Measurements from ENCODE around the gene ANKRD31. TPM values are rescaled to one million over a fixed set of nuclear protein-coding genes. Genes with fewer than 3 reads are reported as not detected.
"Not testable (repeated sequence)": the region's sequence is repeated elsewhere in the genome, so short reads cannot be mapped to it uniquely, and the experiment has no call there.

Gene ANKRD31
- total RNA-seq, 1 experiment from 2014 or later, result 0.66 TPM

GRCh38 chr5:75185763-75186162 is 50.9 kb downstream of the ANKRD31 start:
- Mint-ChIP-seq H3K27ac (ENCODE audit: unreplicated experiment) (no peak overlapping the region), H3K36me3 (ENCODE audit: insufficient read depth, unreplicated experiment) (no peaks in the 10 kb centered on the region), H3K27me3 (ENCODE audit: insufficient read depth, unreplicated experiment) (no peaks in the 10 kb centered on the region), H3K4me3 (ENCODE audit: unreplicated experiment) (no peak overlapping the region), H3K4me1 (ENCODE audit: low read depth, unreplicated experiment) (peaks cover 20% of the 10 kb centered on the region), H3K9me3 (ENCODE audit: unreplicated experiment) (peaks cover 28% of the 10 kb centered on the region)
- no peaks in the 10 kb centered on the region for H3K36me3 ChIP-seq (ENCODE audit: control insufficient read depth, insufficient read depth, low read length)
- no peak for TF ChIP-seq CTCF (IDR thresholded peaks at IDR 0.05; ENCODE audit: insufficient read depth in 1 of 2, low read depth in 1 of 2, low read length in 1 of 2, severe bottlenecking in 1 of 2, unreplicated experiment in 1 of 2)
- H3K4me1 ChIP-seq, result peaks cover 7% of the 10 kb centered on the region
- H3K4me3 ChIP-seq (ENCODE audit: low read depth, low read length), result no peak overlapping the region
- no peaks in the 10 kb centered on the region for H3K9me3 ChIP-seq
- no peaks in the 10 kb centered on the region for H3K27me3 ChIP-seq (replicated peaks; ENCODE audit: control insufficient read depth, insufficient read depth, low read length)
- intact Hi-C loops (cut with micrococcal nuclease; ENCODE audit: unreplicated experiment), result no loop called here
- BruUV-seq (replicated peaks), result no TSS peak
- no peak for DNase-seq
- POLR2A ChIA-PET, result no interaction called here
- CTCF ChIA-PET, result no interaction called here

- BruUV-seq (replicated peaks); POLR2A ChIA-PET: not testable (repeated sequence)
Observed at GRCh38 chr5:75176009-75176408, 60.7 kb downstream of the ANKRD31 start.

GRCh38 chr5:75174872-75175271 is 61.8 kb downstream of the ANKRD31 start:
- DNase-seq; H3K27me3 Mint-ChIP-seq (ENCODE audit: insufficient read depth, unreplicated experiment); H3K36me3 Mint-ChIP-seq (ENCODE audit: insufficient read depth, unreplicated experiment); H3K36me3 ChIP-seq (ENCODE audit: control insufficient read depth, insufficient read depth, low read length); BruUV-seq (replicated peaks); H3K27me3 ChIP-seq (replicated peaks; ENCODE audit: control insufficient read depth, insufficient read depth, low read length); H3K27ac Mint-ChIP-seq (ENCODE audit: unreplicated experiment); H3K4me1 ChIP-seq; H3K4me3 Mint-ChIP-seq (ENCODE audit: unreplicated experiment); H3K4me1 Mint-ChIP-seq (ENCODE audit: low read depth, unreplicated experiment); intact Hi-C loops (cut with micrococcal nuclease; ENCODE audit: unreplicated experiment); CTCF ChIA-PET; H3K4me3 ChIP-seq (ENCODE audit: low read depth, low read length); H3K9me3 ChIP-seq; POLR2A ChIA-PET: not testable (repeated sequence)
- H3K9me3 Mint-ChIP-seq (ENCODE audit: unreplicated experiment), result peaks cover 29% of the 10 kb centered on the region

More at GRCh38 chr5:75176009-75176408, 60.7 kb downstream of the ANKRD31 start:
- H3K36me3 Mint-ChIP-seq (ENCODE audit: insufficient read depth, unreplicated experiment); H3K27me3 Mint-ChIP-seq (ENCODE audit: insufficient read depth, unreplicated experiment); DNase-seq; intact Hi-C loops (cut with micrococcal nuclease; ENCODE audit: unreplicated experiment); H3K4me3 Mint-ChIP-seq (ENCODE audit: unreplicated experiment); H3K27me3 ChIP-seq (replicated peaks; ENCODE audit: control insufficient read depth, insufficient read depth, low read length); H3K4me3 ChIP-seq (ENCODE audit: low read depth, low read length); H3K9me3 ChIP-seq; H3K36me3 ChIP-seq (ENCODE audit: control insufficient read depth, insufficient read depth, low read length); CTCF ChIA-PET; H3K4me1 Mint-ChIP-seq (ENCODE audit: low read depth, unreplicated experiment); H3K4me1 ChIP-seq; H3K27ac Mint-ChIP-seq (ENCODE audit: unreplicated experiment): not testable (repeated sequence)
- peaks cover 29% of the 10 kb centered on the region for H3K9me3 Mint-ChIP-seq (ENCODE audit: unreplicated experiment)

- no peak overlapping the region for H3K4me3 ChIP-seq (ENCODE audit: low read depth, low read length)
- no peaks in the 10 kb centered on the region for H3K27me3 Mint-ChIP-seq (ENCODE audit: insufficient read depth, unreplicated experiment)
- H3K9me3 ChIP-seq, result 0 out of 2 replicates have a peak, but pooled peaks cover 4% of the 10 kb centered on the region
- peaks cover 19% of the 10 kb centered on the region for H3K4me1 ChIP-seq
- H3K27me3 ChIP-seq (replicated peaks; ENCODE audit: control insufficient read depth, insufficient read depth, low read length), result no peaks in the 10 kb centered on the region
- ChIA-PET POLR2A (no interaction called here), CTCF (no interaction called here)
- BruUV-seq (replicated peaks), result no TSS peak
- no peak overlapping the region for H3K4me3 Mint-ChIP-seq (ENCODE audit: unreplicated experiment)
- TF ChIP-seq CTCF (IDR thresholded peaks at IDR 0.05; ENCODE audit: insufficient read depth in 1 of 2, low read depth in 1 of 2, low read length in 1 of 2, severe bottlenecking in 1 of 2, unreplicated experiment in 1 of 2), result no peak
- DNase-seq, result no peak
- intact Hi-C loops (cut with micrococcal nuclease; ENCODE audit: unreplicated experiment), result loop anchor here (2.0 to 5.0 kb wide), 2 partner anchors 45 to 117 kb away; partner anchors contain the start of gene GCNT4
- no peaks in the 10 kb centered on the region for H3K36me3 ChIP-seq (ENCODE audit: control insufficient read depth, insufficient read depth, low read length)
- peaks cover 9% of the 10 kb centered on the region for H3K9me3 Mint-ChIP-seq (ENCODE audit: unreplicated experiment)
- no peak overlapping the region for H3K27ac Mint-ChIP-seq (ENCODE audit: unreplicated experiment)
- no peaks in the 10 kb centered on the region for H3K36me3 Mint-ChIP-seq (ENCODE audit: insufficient read depth, unreplicated experiment)
- peaks cover 17% of the 10 kb centered on the region for H3K4me1 Mint-ChIP-seq (ENCODE audit: low read depth, unreplicated experiment)
Observed at GRCh38 chr5:75169516-75169915, 67.2 kb downstream of the ANKRD31 start.

Data from Caco-2 (cell line).